HG03064 (cell line): ENCODE measurements around the gene ARHGEF3.

Experiments
- ATAC-seq: cut with Tn5 transposase; IDR thresholded peaks from one replicate; pipeline ENCODE4 v1.9.1; 2021; ENCODE audit warnings: low read depth; ENCODE audit not compliant: unreplicated experiment

Gene ARHGEF3

GRCh38 chr3:56689303-56689702 is 112.4 kb downstream of the ARHGEF3 start:
- no peak for ATAC-seq

- no peak for ATAC-seq
Measured at GRCh38 chr3:56688191-56688590, 113.6 kb downstream of the ARHGEF3 start.

- ATAC-seq: no peak
Measured at GRCh38 chr3:56684029-56684428, 117.7 kb downstream of the ARHGEF3 start.

GRCh38 chr3:56683122-56683817 is 118.5 kb downstream of the ARHGEF3 start, which contains the start of gene TASOR:
TASOR (minus strand) TSS chr3:56683265; CDS start chr3:56683006, 259 bp downstream.
- peak; percentile 69 for ATAC-seq

- ATAC-seq: peak; percentile 65
Measured at GRCh38 chr3:56682462-56683121, 119.2 kb downstream of the ARHGEF3 start.

GRCh38 chr3:56681984-56682461 is 119.7 kb downstream of the ARHGEF3 start:
- peak; percentile 1 for ATAC-seq

- no peak for ATAC-seq
Measured at GRCh38 chr3:56680054-56680580, 121.6 kb downstream of the ARHGEF3 start.
